Neural cell (in vitro differentiated cells): ENCODE data around the gene POTEE. TPM values are rescaled to one million over a fixed set of nuclear protein-coding genes. Genes with fewer than 3 reads are reported as not detected.
A peak's percentile ranks its signal among the peaks of the same experiment; 100 is the strongest.
"Not testable (repeated sequence)": the region's sequence is repeated elsewhere in the genome, so short reads cannot be mapped to it uniquely, and the experiment has no call there.

ENCODE experiments used
- H2AFZ ChIP-seq: fragments of 200-600, 300-800 bp; sonication (generic), shearing (Covaris generic); 2 replicates; pipeline ENCODE4 v1.6.0; 2014; ENCODE audit warnings: low read depth, mild to moderate bottlenecking, antibody characterized with exemption, low read length, moderate library complexity
- H3F3A ChIP-seq: fragments of 200-600 bp; shearing (Covaris generic); 2 replicates; pipeline ENCODE4 v1.6.1; 2016; ENCODE audit warnings: mild to moderate bottlenecking, moderate library complexity, mixed read lengths, antibody characterized with exemption, low read length; ENCODE audit not compliant: insufficient read depth, poor library complexity, severe bottlenecking
- H3K27ac ChIP-seq: fragments of 200-600, 300-800 bp; sonication (generic), shearing (Covaris generic); 2 replicates; pipeline ENCODE4 v1.5.1; 2014; ENCODE audit warnings: mild to moderate bottlenecking, low read length, moderate library complexity
- H3K27me3 ChIP-seq: fragments of 300-800, 200-600 bp; sonication (generic), shearing (Covaris generic); 2 replicates; pipeline ENCODE4 v1.6.0; 2014; ENCODE audit warnings: mild to moderate bottlenecking, low read depth, low read length, moderate library complexity; ENCODE audit not compliant: insufficient read depth
- H3K36me3 ChIP-seq: fragments of 300-800, 200-600 bp; sonication (generic), shearing (Covaris generic); 2 replicates; pipeline ENCODE4 v1.5.1; 2014; ENCODE audit warnings: mild to moderate bottlenecking, antibody characterized with exemption, low read length, moderate library complexity; ENCODE audit not compliant: insufficient read depth
- H3K4me2 ChIP-seq: fragments of 300-800, 200-600 bp; sonication (generic), shearing (Covaris generic); 2 replicates; pipeline ENCODE4 v1.6.0; 2014; ENCODE audit warnings: mild to moderate bottlenecking, low read length
- H3K4me3 ChIP-seq: fragments of 300-800, 200-600 bp; sonication (generic), shearing (Covaris generic); 2 replicates; pipeline ENCODE4 v1.5.1; 2014; ENCODE audit warnings: mild to moderate bottlenecking, low read length, moderate library complexity
- H3K79me2 ChIP-seq: fragments of 200-600 bp; shearing (Covaris generic); replicated peaks from 2 replicates; pipeline ENCODE4 v1.6.0; 2014; ENCODE audit warnings: mild to moderate bottlenecking, low read length, moderate library complexity; ENCODE audit not compliant: insufficient read depth
- H3K9ac ChIP-seq: fragments of 300-800, 200-600 bp; sonication (generic), shearing (Covaris generic); 2 replicates; pipeline ENCODE4 v1.6.1; 2016; ENCODE audit warnings: mild to moderate bottlenecking, low read length, mixed read lengths
- H3K9me2 ChIP-seq: fragments of 200-600 bp; shearing (Covaris generic); 2 replicates; pipeline ENCODE4 v1.6.1; 2016; ENCODE audit warnings: mild to moderate bottlenecking, low read length, mixed read lengths; ENCODE audit not compliant: insufficient read depth
- H3K9me3 ChIP-seq: fragments of 200-600, 300-800 bp; sonication (generic), shearing (Covaris generic); 2 replicates; pipeline ENCODE4 v1.6.1; 2016; ENCODE audit warnings: mild to moderate bottlenecking, mixed run types, low read length, moderate library complexity, mixed read lengths
- H4K20me1 ChIP-seq: fragments of 200-600 bp; shearing (Covaris generic); 2 replicates; pipeline ENCODE4 v1.6.1; 2016; ENCODE audit warnings: mild to moderate bottlenecking, mixed run types; ENCODE audit not compliant: insufficient read depth
- EP300 ChIP-seq: fragments of 450-650 bp; conservative IDR thresholded peaks from 2 replicates; pipeline ENCODE4 v1.6.1; 2014; ENCODE audit warnings: antibody characterized with exemption, mild to moderate bottlenecking, moderate library complexity; ENCODE audit not compliant: poor library complexity, severe bottlenecking
- EZH2 ChIP-seq: fragments of 200-600, 300-800 bp; shearing (Covaris generic), sonication (generic); IDR thresholded peaks from 2 replicates; pipeline ENCODE4 v1.6.1; 2014; ENCODE audit warnings: antibody characterized with exemption, low read length, borderline replicate concordance, mild to moderate bottlenecking; ENCODE audit not compliant: insufficient read depth, poor library complexity, severe bottlenecking
- MXI1 ChIP-seq: fragments of 450-650 bp; conservative IDR thresholded peaks from 2 replicates; pipeline ENCODE4 v1.6.1; 2014; ENCODE audit warnings: antibody characterized with exemption, mild to moderate bottlenecking; ENCODE audit not compliant: poor library complexity, severe bottlenecking
- POLR2AphosphoS5 ChIP-seq: IDR thresholded peaks from 2 replicates; pipeline ENCODE4 v1.6.1; 2012
- RAD21 ChIP-seq: fragments of 450-650 bp; conservative IDR thresholded peaks from 2 replicates; pipeline ENCODE4 v1.6.1; 2014; ENCODE audit warnings: antibody characterized with exemption, mild to moderate bottlenecking, moderate library complexity
- SMC3 ChIP-seq: fragments of 450-650 bp; conservative IDR thresholded peaks from 2 replicates; pipeline ENCODE4 v1.6.1; 2014; ENCODE audit warnings: antibody characterized with exemption, mild to moderate bottlenecking, moderate library complexity; ENCODE audit not compliant: poor library complexity
- TAF1 ChIP-seq: IDR thresholded peaks from 2 replicates; pipeline ENCODE4 v1.6.1; 2012; ENCODE audit warnings: low read depth
- polyA plus RNA-seq: library from polyadenylated mRNA; depleted of rRNA; stranded (reverse); fragments of >200 nt; gene quantifications from 2 replicates; pipeline ENCODE4 v1.2.3, GENCODE V29; 2014
- TF ChIP-seq, protein P1 (sequence below): IDR thresholded peaks from 2 replicates; pipeline ENCODE4 v1.6.1; 2012; ENCODE audit warnings: borderline replicate concordance
- TF ChIP-seq, protein P2 (sequence below): fragments of 450-650 bp; IDR thresholded peaks from 2 replicates; pipeline ENCODE4 v1.5.1; 2014; ENCODE audit warnings: antibody characterized with exemption, mild to moderate bottlenecking, moderate library complexity; ENCODE audit not compliant: poor library complexity, severe bottlenecking

POTEE gene
- polyA plus RNA-seq, 1 donor from 2014 or later: 1.3 TPM

DNA sequence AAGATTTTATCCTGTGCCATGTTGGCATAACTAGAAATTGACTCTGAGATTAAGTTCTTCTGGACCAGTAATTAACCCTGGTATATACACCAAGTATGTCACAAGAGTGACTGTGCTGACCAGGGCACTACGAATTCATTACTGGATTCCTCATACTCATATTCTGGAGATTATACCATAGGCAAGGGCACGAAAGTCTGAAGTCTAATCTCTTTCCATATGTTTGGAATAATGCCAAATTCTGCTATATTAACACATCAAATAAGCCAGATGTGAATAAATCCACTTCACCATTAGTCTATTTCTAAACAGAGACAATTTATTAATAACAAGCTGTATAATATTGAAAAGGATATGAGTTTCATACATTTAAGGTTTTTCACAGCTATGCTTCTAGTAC, 13.2 kb upstream of the POTEE start:
- not testable (repeated sequence) for H3K36me3 ChIP-seq, H3K27ac ChIP-seq, H3K9ac ChIP-seq

GRCh38 chr2:131201098-131201497, 8.2 kb upstream of the POTEE start:
- no peak overlapping the region for H3K9ac ChIP-seq
- H2AFZ ChIP-seq: no peak overlapping the region
- H3K4me2 ChIP-seq: no peak overlapping the region
- H3K9me2 ChIP-seq: no peaks in the 10 kb centered on the region
- H3K4me3 ChIP-seq: no peak overlapping the region
- no peaks in the 10 kb centered on the region for H3K27me3 ChIP-seq
- H3K27ac ChIP-seq: no peak overlapping the region
- H3F3A ChIP-seq: no peaks in the 10 kb centered on the region
- TF ChIP-seq EZH2 (no peak), POLR2AphosphoS5 (no peak), SMC3 (no peak), RAD21 (no peak), EP300 (no peak), MXI1 (no peak), TAF1 (no peak)
- TF ChIP-seq, protein P1, sequence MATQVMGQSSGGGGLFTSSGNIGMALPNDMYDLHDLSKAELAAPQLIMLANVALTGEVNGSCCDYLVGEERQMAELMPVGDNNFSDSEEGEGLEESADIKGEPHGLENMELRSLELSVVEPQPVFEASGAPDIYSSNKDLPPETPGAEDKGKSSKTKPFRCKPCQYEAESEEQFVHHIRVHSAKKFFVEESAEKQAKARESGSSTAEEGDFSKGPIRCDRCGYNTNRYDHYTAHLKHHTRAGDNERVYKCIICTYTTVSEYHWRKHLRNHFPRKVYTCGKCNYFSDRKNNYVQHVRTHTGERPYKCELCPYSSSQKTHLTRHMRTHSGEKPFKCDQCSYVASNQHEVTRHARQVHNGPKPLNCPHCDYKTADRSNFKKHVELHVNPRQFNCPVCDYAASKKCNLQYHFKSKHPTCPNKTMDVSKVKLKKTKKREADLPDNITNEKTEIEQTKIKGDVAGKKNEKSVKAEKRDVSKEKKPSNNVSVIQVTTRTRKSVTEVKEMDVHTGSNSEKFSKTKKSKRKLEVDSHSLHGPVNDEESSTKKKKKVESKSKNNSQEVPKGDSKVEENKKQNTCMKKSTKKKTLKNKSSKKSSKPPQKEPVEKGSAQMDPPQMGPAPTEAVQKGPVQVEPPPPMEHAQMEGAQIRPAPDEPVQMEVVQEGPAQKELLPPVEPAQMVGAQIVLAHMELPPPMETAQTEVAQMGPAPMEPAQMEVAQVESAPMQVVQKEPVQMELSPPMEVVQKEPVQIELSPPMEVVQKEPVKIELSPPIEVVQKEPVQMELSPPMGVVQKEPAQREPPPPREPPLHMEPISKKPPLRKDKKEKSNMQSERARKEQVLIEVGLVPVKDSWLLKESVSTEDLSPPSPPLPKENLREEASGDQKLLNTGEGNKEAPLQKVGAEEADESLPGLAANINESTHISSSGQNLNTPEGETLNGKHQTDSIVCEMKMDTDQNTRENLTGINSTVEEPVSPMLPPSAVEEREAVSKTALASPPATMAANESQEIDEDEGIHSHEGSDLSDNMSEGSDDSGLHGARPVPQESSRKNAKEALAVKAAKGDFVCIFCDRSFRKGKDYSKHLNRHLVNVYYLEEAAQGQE: no peak
- TF ChIP-seq, protein P2, sequence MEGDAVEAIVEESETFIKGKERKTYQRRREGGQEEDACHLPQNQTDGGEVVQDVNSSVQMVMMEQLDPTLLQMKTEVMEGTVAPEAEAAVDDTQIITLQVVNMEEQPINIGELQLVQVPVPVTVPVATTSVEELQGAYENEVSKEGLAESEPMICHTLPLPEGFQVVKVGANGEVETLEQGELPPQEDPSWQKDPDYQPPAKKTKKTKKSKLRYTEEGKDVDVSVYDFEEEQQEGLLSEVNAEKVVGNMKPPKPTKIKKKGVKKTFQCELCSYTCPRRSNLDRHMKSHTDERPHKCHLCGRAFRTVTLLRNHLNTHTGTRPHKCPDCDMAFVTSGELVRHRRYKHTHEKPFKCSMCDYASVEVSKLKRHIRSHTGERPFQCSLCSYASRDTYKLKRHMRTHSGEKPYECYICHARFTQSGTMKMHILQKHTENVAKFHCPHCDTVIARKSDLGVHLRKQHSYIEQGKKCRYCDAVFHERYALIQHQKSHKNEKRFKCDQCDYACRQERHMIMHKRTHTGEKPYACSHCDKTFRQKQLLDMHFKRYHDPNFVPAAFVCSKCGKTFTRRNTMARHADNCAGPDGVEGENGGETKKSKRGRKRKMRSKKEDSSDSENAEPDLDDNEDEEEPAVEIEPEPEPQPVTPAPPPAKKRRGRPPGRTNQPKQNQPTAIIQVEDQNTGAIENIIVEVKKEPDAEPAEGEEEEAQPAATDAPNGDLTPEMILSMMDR: no peak
- H3K36me3 ChIP-seq: no peaks in the 10 kb centered on the region
- no peaks in the 10 kb centered on the region for H4K20me1 ChIP-seq
- H3K9me3 ChIP-seq: no peaks in the 10 kb centered on the region
- no peaks in the 10 kb centered on the region for H3K79me2 ChIP-seq

More for the DNA sequence above, 13.2 kb upstream of the POTEE start:
- H3K9me2 ChIP-seq, H3K9me3 ChIP-seq, H3F3A ChIP-seq, H3K27me3 ChIP-seq, H3K79me2 ChIP-seq, H2AFZ ChIP-seq, H3K4me3 ChIP-seq, H4K20me1 ChIP-seq, H3K4me2 ChIP-seq: not testable (repeated sequence)

DNA sequence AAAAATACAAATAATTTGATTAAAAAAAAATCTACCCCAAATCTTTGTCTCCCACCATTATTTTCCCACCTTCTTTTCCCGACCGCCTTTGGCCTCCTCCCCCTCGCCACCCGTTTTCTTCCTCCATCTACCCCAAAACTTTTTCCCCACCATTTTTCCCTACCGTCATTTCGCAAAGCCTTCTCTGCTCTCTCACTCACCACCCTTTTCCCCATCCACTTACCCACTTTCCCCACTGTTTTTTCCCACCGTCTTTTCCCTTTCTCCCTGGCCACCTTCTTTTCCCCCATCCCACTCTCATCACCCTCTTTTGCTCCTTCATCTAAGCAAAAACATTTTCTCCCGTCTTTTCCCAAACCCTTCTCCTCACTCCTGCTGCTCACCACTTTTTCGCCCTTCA, 1.5 kb upstream of the POTEE start:
- not testable (repeated sequence) for H3F3A ChIP-seq, H3K4me2 ChIP-seq, H3K27me3 ChIP-seq, H2AFZ ChIP-seq, H3K36me3 ChIP-seq, H3K9me3 ChIP-seq, H3K27ac ChIP-seq, H3K9ac ChIP-seq, H3K79me2 ChIP-seq, H3K9me2 ChIP-seq, H3K4me3 ChIP-seq, H4K20me1 ChIP-seq

DNA sequence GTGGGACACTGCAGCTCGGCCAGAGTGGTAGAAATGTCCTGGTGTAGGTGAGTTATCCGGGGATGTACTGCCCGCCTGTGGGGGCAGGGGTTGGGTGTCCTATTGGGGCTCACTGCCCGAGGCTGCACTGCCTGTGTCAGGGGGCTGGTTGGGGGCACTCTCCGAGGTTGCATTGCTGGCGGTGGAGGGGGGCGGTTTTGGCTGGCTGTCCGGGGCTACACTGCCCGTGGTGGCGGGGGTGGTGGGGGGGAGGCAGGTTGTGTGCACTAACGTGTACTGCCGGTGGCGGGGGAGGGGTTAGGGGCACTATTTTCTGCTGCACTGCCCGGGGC, 403 bp downstream of the POTEE start:
- not testable (repeated sequence) for H3K36me3 ChIP-seq, H3K27ac ChIP-seq, H4K20me1 ChIP-seq, H3K27me3 ChIP-seq, H3K79me2 ChIP-seq, H3K9me2 ChIP-seq, H2AFZ ChIP-seq, H3F3A ChIP-seq, H3K9me3 ChIP-seq, H3K4me2 ChIP-seq
- peak overlapping the region; percentile 42 for H3K9ac ChIP-seq
- peak overlapping the region; percentile 57 for H3K4me3 ChIP-seq

- not testable (repeated sequence) for H3K9me3 ChIP-seq, H3K9me2 ChIP-seq, H3K36me3 ChIP-seq, H3K79me2 ChIP-seq, H3F3A ChIP-seq, H3K4me2 ChIP-seq, H3K27me3 ChIP-seq, H3K9ac ChIP-seq, H3K27ac ChIP-seq, H2AFZ ChIP-seq, H4K20me1 ChIP-seq, H3K4me3 ChIP-seq
Measured at GRCh38 chr2:131210434-131211211, 1.3 kb downstream of the POTEE start.
